Non-pigmented ciliary epithelial cell (primary cell): ENCODE data around the gene CD164.
"Not testable (repeated sequence)": the region's sequence is repeated elsewhere in the genome, so short reads cannot be mapped to it uniquely, and the experiment has no call there.

Experiments
- DNase-seq: peaks from one replicate; pipeline ENCODE4 v3.0.0-alpha.2; 2010; ENCODE audit warnings: low read depth

The CD164 gene

DNA sequence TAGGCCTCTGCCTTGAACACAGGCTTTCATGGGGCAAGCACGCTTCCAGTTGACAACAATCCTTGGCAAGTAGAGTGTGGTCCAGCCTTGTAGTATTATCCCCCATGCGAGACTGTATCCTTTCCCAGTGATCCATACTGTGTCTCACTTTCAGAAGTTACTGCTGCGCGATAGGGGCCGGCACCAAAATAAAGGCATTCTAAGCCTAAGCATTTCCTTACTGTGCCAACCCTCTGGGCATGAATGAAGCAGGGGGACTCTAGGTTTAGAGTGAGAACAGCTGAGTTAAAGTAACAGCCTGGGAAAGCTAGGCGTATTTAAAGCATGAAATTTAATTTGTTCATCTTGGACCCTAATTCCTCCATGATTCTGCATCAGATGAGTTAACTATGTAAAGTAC lies 39.4 kb downstream of the CD164 start:
- no peak for DNase-seq

DNA sequence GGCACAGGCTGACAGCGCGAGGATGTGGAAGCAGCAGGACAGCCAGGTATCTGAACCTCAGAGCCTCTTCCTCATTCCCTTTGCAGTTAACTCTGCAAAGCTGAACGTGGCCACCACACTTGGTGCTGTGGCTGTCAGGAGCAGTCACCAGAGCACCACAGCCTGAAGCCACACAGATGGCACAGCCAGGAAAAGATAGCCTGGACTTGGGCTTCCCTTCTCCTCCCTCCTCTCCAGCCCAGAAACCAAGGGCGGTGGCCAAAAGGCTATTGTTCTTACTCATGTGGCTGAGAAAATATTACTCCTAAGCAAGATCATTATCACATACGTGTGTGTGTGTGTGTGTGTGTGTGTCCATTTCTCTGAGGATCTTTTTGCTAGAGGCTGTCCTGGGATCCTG lies 39.8 kb downstream of the CD164 start:
- DNase-seq, result no peak

DNA sequence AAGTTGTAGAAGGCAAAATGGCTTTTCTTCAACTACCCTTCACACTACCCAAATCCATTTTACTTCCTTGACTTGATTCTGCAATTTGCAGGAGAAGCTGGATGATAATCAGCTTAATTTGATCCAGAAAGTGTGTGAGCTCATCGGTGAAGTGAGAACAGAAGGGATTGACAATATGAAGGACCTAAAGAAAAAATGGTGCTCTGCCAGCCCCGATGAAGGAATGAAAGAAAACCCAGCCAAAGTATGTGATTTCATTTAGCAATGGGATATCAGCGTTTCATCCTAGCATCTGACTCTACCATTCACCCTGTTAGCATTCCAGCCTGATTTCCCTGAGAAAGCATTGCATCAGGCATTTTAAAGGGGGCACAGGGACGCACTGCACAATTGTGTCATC lies 41.5 kb downstream of the CD164 start:
- no peak for DNase-seq

DNA sequence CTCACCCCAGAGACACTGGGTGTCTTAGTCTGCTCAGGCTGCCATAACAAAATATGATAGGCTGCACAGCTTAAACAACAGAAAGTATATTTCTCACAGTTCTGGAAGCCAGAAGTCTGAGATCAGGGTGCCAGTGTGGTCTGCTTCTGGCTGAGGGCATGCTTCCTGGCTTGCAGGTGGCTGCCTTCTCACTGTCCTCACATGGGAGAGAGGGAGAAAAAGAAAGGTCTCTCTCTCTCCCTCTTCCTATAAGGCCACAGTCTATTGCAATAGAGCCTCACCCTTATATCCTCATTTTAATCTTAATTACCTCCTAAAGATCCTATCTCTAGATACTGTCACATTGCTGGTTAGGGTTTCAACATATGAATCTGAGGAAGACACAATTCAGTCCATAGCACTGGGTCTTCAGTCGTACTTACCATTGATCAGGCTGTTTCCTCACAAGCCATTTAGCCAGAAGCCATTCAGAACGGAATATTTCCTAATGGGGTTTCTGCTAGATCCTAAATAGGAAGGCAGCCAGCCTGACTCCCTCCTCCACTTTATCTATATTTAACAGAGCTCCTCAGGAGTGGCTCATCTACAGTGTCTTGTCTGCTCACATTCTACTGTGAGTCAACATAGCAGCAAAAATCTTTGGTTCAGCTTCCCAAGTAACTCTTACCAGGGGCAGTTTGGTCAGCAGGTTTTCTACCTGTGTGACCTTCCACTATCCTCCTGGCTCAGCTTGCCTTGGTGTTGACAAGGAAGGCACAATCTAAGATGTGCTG lies 42.2 kb downstream of the CD164 start:
- no peak for DNase-seq

DNA sequence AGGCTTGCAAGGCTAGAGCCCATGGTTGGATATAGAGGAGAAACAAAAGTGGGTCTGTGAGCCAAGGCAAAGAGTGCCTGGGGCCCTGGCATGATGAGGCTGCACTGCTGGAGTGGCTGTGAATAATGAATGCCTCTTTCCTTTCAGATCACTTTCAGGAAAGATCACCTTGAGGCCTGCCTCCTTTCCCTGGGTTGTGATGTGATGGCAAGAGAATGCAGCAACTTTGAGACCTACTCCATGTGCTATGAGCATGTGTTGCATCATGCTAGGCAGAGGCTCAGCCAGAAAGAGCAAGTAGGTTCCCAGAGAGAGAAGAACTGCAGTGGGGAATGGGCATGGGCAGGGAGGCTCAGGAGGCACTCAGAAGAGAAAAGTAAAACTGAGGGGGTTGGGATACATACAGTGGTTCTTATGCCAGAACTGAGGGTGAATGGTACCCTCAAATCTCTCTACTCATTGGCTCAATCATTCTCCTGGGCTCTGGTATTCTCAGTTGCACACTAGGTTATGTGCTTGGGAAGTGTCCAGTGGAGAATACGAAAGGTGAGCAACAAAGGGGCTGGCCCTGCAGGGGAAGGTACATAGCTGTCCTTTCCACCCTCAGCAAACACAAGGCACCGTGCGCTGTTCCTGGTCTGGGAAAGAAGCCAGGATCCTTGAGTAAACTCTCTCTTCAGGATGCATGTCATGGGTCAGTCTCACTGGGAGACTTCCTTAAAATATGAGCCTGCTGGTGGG lies 45.9 kb downstream of the CD164 start:
- no peak for DNase-seq

DNA sequence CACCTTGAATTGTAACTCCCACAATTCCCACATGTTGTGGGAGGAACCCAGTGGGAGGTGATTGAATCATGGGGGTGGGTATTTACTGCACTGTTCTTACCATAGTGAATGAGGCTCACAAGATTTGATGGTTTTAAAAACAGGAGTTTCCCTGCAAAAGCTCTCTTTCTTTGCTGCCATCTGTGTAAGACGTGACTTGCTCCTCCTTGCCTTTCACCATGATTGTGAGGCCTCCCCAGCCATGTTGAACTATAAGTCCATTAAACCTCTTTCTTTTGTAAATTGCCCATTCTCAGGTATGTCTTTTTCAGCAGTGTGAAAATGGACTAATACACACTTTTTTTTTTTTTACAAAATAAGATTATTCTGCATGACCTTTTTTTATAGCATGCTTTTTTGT lies 48.4 kb downstream of the CD164 start:
- not testable (repeated sequence) for DNase-seq

DNA sequence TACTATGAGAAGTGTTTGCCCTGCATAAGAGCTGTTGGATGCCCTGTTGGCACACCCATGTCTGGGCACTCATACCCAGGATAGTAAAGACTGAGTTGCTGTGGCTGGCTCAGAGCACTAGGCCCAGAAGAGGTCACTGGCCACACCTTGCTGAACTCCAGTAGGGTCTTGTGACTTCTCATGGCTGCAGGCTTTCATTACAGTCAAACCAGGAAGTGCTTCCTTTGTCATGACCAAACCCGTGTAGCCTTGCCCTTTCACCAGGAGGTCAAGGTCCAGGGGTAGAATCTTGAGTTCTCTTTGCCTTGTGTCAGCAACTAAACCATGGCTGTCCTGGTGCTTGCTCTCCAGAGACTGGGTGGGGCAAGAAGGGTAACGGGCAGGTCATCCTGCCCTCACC lies 49.5 kb downstream of the CD164 start:
- DNase-seq, result no peak

DNA sequence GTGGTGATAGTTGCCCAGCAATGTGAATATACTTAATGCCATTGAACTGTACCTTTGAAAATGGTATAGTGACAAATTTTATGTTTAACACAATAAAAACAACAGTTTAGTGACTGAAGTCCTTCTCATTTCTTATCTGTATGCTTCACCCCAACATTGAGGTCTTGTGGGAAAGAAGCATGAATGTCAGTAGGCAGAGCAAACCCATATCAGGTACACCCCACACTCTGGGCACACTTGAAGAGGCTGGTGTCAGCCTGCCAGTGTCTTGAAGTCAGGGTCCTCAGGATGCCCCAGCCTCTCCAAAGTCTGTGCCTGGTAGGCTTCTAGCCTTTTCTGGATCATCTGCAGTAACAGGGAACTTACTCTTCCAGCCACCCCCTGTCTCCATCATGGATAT lies 51.2 kb downstream of the CD164 start:
- no peak for DNase-seq

DNA sequence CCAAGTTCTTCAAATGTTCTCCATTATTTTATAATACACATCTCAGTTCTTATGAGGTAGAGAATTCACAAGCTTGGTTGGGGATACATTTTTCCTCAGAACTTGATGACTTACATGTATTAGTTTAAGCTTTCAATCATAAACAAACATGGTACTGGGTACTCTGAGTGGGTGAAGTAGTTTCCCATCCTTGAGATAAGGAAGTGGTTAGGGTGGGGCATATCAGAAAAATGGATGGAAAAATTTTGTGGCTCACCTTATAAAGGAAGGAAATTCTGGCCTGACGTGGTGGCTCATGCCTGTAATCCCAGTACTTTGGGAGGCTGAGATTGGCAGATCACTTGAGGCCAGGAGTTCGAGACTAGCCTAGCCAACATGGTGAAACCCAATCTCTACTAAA lies 52.0 kb downstream of the CD164 start:
- DNase-seq, result no peak

DNA sequence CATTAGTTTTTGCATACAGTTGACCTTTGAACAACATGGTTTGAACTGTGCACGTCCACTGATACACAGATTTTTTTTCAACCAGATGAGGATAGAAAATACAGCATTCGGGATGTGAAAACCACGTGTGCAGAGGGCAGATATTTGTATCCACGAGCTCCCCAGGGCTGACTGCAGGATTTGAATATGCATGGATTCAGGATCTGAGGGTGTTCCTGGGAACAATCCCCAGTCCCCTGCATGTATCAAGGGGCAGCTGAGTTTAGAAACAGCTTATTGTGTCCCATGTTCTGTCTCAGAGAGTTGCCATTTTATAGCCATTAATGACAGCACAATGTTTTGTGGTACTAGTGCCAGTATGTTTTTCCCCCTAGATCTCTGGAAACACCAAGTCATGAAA lies 53.6 kb downstream of the CD164 start:
- no peak for DNase-seq

DNA sequence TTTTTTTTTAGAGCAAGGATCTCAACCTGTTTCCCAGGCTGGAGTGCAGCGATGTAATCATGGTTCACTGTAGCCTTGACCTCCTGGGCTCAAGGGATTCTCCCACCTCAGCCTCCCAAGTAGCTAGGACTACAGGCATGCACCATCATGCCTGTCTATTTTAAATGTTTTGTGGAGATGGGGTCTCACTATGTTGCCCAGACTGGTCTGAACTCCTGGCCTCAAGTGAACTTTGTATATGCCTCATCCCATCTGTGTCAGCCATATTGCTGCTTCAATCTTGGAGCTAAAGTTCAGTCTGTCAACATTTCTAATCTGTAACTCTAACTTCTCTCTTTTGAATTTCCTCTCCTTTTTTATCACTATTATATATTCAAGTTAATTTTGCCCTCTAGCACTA lies 54.3 kb downstream of the CD164 start:
- DNase-seq, result no peak

DNA sequence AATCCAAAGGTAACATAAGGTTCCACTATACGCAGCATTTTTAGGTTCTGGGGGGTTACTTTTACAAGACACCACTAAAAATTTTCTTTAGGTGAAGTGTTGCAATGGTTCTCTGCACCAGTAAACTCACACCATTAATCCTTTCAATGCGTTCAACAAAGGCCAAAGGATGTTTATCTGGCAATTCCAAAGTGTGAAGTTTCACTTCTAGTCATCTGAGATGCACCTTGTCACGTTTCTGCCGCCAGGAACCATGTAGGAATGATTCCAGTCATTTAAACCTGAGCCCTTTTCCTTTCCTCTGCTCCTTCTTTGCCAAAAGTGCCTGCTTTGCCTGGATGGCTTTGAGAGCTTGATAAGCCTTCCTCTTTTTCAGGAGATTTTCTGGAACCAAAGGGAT lies 54.8 kb downstream of the CD164 start:
- DNase-seq, result no peak

DNA sequence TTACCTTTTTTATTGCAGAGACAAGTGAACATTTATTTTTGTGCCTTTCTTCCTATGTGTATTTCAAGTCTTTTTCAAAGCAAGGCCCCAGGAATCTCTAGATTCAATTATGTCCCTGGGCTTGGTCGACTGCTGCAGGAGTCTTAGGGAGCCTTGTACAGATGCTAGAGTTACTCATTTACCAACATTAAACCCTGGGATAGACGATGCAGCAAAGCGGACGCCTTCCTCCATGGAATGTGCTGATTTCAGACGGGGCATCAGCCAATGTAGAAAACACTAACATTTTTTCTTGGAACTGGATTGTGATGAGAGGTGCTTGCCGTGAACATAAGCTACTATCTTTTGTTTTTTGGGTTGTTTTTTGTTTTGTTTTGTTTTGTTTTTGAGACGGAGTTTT lies 55.9 kb downstream of the CD164 start:
- no peak for DNase-seq

DNA sequence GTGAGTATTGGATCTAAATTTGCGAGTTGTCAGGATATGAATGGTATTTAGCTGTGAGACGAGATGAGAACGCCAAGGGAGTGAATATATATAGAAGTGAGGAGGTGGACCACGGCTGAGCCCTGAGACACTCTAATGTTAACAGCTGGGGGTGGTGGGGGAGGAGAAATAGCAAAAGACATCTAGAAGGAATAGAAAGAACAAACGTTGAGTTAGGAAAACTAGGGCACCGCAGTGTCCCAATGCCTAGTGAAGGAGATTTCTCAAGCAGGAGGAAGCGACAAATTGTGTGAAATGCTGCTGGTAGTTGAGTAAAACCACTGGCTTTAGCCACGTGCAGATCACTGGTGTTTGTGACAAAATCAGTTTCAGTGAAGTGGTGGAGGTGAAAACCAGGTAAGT lies 56.9 kb downstream of the CD164 start:
- DNase-seq, result no peak

DNA sequence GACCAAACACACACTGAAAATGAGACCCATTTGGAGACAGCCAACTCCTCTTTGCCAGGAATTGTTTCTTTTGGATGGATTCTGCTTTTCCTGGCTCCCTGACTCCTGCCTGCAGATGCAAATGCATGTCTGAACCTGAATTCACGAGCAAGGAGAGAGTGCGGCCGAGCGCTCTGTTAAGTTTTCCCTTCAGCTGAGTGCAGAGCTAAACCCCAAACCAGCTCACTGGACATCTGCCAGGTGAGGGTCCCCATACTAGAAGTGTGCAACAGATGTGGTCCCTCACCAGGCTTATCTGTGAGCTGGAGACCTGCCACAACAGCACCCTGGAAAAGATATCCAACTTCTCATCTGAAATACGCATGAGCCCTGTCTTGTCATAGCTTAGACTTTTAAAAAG lies 59.0 kb downstream of the CD164 start:
- DNase-seq, result no peak

DNA sequence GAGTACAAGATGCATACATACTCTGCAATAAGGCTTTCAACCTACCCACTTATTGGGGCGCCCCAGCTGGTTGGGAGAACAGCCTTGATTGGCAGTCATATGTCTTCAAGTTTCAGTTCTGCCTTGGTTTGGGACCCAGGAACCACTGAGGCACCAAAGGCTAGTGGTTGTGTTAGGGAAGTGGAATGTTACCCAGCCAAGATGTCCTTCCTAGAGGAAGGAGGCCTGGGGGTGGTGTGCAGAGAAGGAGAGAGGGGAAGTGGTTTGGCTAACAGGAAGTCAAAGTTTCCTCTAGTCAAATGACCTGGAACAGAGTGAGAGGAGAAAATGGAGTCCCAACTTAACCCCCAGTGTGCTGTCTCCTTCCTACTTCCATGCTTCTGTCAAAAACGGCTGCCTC lies 59.4 kb downstream of the CD164 start:
- no peak for DNase-seq

DNA sequence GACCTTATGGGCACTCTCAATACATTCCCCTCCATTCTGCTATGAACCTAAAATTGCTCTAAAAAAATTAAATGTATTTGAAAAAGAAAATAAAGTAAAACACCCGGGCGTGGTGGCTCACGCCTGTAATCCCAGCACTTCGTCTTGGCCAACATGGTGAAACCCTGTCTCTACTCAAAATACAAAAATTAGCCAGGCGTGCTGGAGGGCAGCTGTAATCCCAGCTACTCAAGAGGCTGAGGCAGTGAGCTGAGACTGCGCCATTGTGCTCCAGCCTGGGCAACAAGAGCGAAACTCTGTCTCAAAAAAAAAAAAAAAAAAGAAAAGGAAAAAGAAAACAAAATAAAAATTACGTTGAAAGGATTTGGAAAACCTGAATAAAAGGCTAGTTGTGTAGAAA lies 60.5 kb downstream of the CD164 start:
- no peak for DNase-seq

DNA sequence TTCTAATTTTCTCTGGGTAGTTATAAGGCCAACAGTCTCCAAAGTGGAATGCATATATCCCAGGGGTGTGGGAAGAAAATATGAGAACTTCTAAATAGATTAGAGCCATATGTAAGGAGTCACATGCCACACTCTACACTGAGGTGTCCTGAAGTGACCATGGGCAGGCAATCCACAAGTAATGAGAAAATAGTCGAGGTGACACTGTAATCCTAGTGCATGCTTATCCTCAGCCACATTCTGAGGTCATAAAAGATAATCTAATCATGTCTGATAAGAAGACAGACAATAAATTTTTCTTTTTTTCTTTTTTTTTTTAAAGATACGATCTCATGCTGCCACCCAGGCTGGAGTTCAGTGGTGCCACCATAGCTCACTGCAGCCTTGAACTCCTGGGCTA lies 62.2 kb downstream of the CD164 start:
- no peak for DNase-seq

DNA sequence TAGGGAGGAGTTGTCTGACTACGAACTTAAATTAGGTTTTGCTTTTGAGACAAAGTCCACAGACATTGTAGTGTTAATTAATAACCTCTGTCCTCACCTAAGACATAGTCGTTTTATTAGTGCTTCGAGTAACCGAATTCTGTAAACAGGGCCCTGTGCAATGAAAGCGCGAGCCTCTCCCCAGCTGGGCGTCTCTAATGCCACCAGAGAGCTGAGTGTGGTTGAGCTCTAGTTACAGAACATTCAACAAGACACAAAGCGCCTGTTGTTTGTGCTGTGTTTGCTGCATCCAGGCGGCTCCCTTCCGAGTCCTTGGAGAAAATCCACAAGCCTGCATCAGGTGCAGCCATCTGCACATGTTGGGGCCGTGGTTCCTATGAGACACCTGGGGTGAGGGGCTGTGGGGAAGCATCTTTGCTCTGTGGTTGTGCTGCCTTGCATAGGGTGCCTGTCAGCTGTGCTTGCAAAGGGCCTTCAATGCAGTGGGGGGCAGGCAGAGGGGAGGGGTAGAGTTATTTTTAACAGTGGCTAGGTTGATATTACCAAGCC lies 63.9 kb downstream of the CD164 start:
- DNase-seq, result no peak

DNA sequence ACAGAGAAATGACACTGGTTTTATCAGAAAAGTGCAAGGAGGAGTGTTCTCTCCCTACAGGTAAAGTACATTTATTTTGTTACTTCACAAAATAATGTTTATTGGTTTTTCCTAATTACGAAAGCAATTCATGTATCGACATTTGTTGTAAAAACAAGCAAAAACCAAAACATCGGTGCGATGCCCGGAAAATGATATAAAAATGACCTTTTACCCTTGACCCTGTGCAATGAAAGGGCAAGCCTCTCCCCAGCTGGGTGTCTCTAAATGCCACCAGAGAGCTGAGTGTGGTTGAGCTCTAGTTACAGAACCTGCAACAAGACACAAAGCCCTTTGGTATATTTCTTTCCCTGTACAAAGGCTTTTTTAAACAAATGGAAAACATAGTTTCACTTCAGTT lies 65.4 kb downstream of the CD164 start:
- DNase-seq, result no peak
